H1 (cell line): ENCODE data around the gene PDE3A. TPM values are rescaled to one million over a fixed set of nuclear protein-coding genes. Genes with fewer than 3 reads are reported as not detected.

Source experiments
- CTCF ChIA-PET: fragments of 300-600 bp; sonication (Branson Sonifier 250); formaldehyde crosslinking; loops from one replicate; lab custom pipeline; 2021; ENCODE audit not compliant: partially characterized antibody; lab: Charles Lee
- POLR2A ChIA-PET: fragments of 300-600 bp; sonication (Branson Sonifier 250); formaldehyde crosslinking; loops from one replicate; lab custom pipeline; 2021; ENCODE audit warnings: inconsistent platforms; ENCODE audit not compliant: partially characterized antibody; lab: Charles Lee
- DNase-seq, 2 experiments: peaks; one replicate each; pipeline versions ENCODE4 v3.0.0 to v3.0.0-alpha.2; 2010 to 2022; ENCODE audit warnings: low spot score in 2 of 2, low read depth in 1 of 2, mixed read lengths in 1 of 2
- FAIRE-seq: peaks from 2 replicates; lab custom pipeline; 2011; peaks lifted over from hg19 to GRCh38; lab: Jason Lieb, UNC
- H2AFZ ChIP-seq: 2 replicates; pipeline ENCODE4 v1.8.1; 2012; ENCODE audit warnings: low read length, inconsistent platforms
- H2AK5ac ChIP-seq: 2 replicates; pipeline ENCODE4 v1.6.1; 2013; ENCODE audit warnings: low read depth, low read length
- H2BK120ac ChIP-seq: replicated peaks from 2 replicates; pipeline ENCODE3; 2013; ENCODE audit warnings: low read depth, low read length, inconsistent platforms
- H2BK12ac ChIP-seq: 2 replicates; pipeline ENCODE4 v1.6.1; 2013; ENCODE audit warnings: low read depth, low read length
- H2BK15ac ChIP-seq: 2 replicates; pipeline ENCODE4 v1.6.1; 2013; ENCODE audit warnings: low read length
- H2BK20ac ChIP-seq: 2 replicates; pipeline ENCODE4 v1.6.1; 2013; ENCODE audit warnings: low read length
- H2BK5ac ChIP-seq: 2 replicates; pipeline ENCODE4 v1.6.1; 2013; ENCODE audit warnings: low read depth, low read length
- H3K14ac ChIP-seq: 2 replicates; pipeline ENCODE4 v1.6.1; 2013; ENCODE audit warnings: inconsistent platforms; ENCODE audit not compliant: insufficient read length
- H3K18ac ChIP-seq: 2 replicates; pipeline ENCODE4 v1.6.1; 2013; ENCODE audit warnings: low read length; ENCODE audit errors: extremely low read depth
- H3K23ac ChIP-seq: 2 replicates; pipeline ENCODE4 v1.6.1; 2013; ENCODE audit warnings: inconsistent platforms; ENCODE audit not compliant: insufficient read length
- H3K23me2 ChIP-seq: 2 replicates; pipeline ENCODE4 v1.6.1; 2013; ENCODE audit warnings: low read depth, low read length
- H3K27ac ChIP-seq: 2 replicates; pipeline ENCODE4 v1.6.1; 2011; ENCODE audit warnings: low read depth, low read length, inconsistent platforms
- H3K27me3 ChIP-seq, 4 experiments: replicated peaks in 1 of 4; 1 replicate in 1 of 4; 2 replicates in 3 of 4; pipeline versions ENCODE4 v1.6.1 to v1.8.1; 2011 to 2013; ENCODE audit warnings: low read length in 3 of 4, mild to moderate bottlenecking in 3 of 4, inconsistent platforms in 2 of 4, mixed read lengths in 2 of 4, moderate library complexity in 1 of 4; ENCODE audit not compliant: control insufficient read depth in 3 of 4, insufficient read depth in 3 of 4; ENCODE audit errors: extremely low read depth in 1 of 4
- H3K36me3 ChIP-seq, 4 experiments: 2 replicates each; pipeline versions ENCODE4 v1.6.1 to v1.8.1; 2011 to 2013; ENCODE audit warnings: mild to moderate bottlenecking in 4 of 4, low read length in 3 of 4, moderate library complexity in 2 of 4, control low read depth in 1 of 4, inconsistent platforms in 1 of 4; ENCODE audit not compliant: insufficient read depth in 4 of 4, control insufficient read depth in 2 of 4
- H3K4ac ChIP-seq: replicated peaks from 2 replicates; pipeline ENCODE3; 2013; ENCODE audit warnings: low read length, low read depth, mixed read lengths, inconsistent platforms; ENCODE audit not compliant: insufficient read length
- H3K4me1 ChIP-seq, 4 experiments: replicated peaks in 1 of 4; 1 replicate in 1 of 4; 2 replicates in 3 of 4; pipeline versions ENCODE4 v1.6.1 to v1.8.1; 2011 to 2013; ENCODE audit warnings: low read length in 3 of 4, inconsistent platforms in 2 of 4, mixed read lengths in 1 of 4; ENCODE audit not compliant: insufficient read depth in 4 of 4, control insufficient read depth in 3 of 4
- H3K4me2 ChIP-seq, 2 experiments: 2 replicates each; pipeline versions ENCODE4 v1.6.1 to v1.8.1; 2011 to 2013; ENCODE audit warnings: low read depth in 2 of 2, low read length in 2 of 2, control low read depth in 1 of 2, inconsistent platforms in 1 of 2, mild to moderate bottlenecking in 1 of 2; ENCODE audit not compliant: insufficient read depth in 1 of 2
- H3K4me3 ChIP-seq, 4 experiments: fragments of 200-600, 300-600 bp in 1 of 4; sonication (generic), shearing (Covaris generic), sonication (Bioruptor Twin) in 1 of 4; 2 replicates each; pipeline versions ENCODE4 v1.5.1 to v1.8.1; 2011 to 2016; ENCODE audit warnings: low read length in 4 of 4, low read depth in 3 of 4, control low read depth in 2 of 4, inconsistent platforms in 2 of 4, mild to moderate bottlenecking in 2 of 4, mixed read lengths in 1 of 4, moderate library complexity in 1 of 4; ENCODE audit not compliant: insufficient read depth in 2 of 4; ENCODE audit errors: extremely low read depth in 1 of 4
- H3K56ac ChIP-seq: replicated peaks from 2 replicates; pipeline ENCODE3; 2013; ENCODE audit warnings: low read depth, mild to moderate bottlenecking, mixed read lengths, low read length, inconsistent platforms; ENCODE audit not compliant: insufficient read length
- H3K79me1 ChIP-seq: 2 replicates; pipeline ENCODE4 v1.6.1; 2013; ENCODE audit warnings: low read depth, low read length, control low read depth
- H3K79me2 ChIP-seq, 2 experiments: 2 replicates each; pipeline versions ENCODE4 v1.6.1 to v1.8.1; 2012 to 2013; ENCODE audit warnings: low read length in 2 of 2, mild to moderate bottlenecking in 2 of 2, inconsistent platforms in 1 of 2; ENCODE audit not compliant: insufficient read depth in 2 of 2, control insufficient read depth in 1 of 2
- H3K9ac ChIP-seq, 4 experiments: replicated peaks in 1 of 4; 1 replicate in 1 of 4; 2 replicates in 3 of 4; pipeline versions ENCODE4 v1.6.1 to v1.8.1; 2011 to 2013; ENCODE audit warnings: low read depth in 3 of 4, low read length in 3 of 4, control low read depth in 2 of 4, mild to moderate bottlenecking in 2 of 4, moderate library complexity in 2 of 4, inconsistent platforms in 1 of 4; ENCODE audit errors: extremely low read depth in 1 of 4
- H3K9me3 ChIP-seq, 2 experiments: 2 replicates each; pipeline versions ENCODE4 v1.6.1 to v1.8.1; 2012 to 2013; ENCODE audit warnings: mild to moderate bottlenecking in 2 of 2, moderate library complexity in 2 of 2, control low read depth in 1 of 2, inconsistent platforms in 1 of 2, low read depth in 1 of 2, low read length in 1 of 2, mixed read lengths in 1 of 2; ENCODE audit not compliant: insufficient read depth in 2 of 2
- H4K20me1 ChIP-seq, 2 experiments: replicated peaks in 1 of 2; 2 replicates each; pipeline versions ENCODE3 to v1.8.1; 2011 to 2013; ENCODE audit warnings: inconsistent platforms in 2 of 2, low read length in 2 of 2, mild to moderate bottlenecking in 1 of 2; ENCODE audit not compliant: insufficient read depth in 2 of 2, control insufficient read depth in 1 of 2
- H4K5ac ChIP-seq: 2 replicates; pipeline ENCODE4 v1.6.1; 2013; ENCODE audit warnings: low read length, low read depth, mixed read lengths, inconsistent platforms; ENCODE audit not compliant: insufficient read length
- H4K8ac ChIP-seq: 2 replicates; pipeline ENCODE4 v1.8.0; 2013; ENCODE audit warnings: mild to moderate bottlenecking, moderate library complexity, low read length, inconsistent platforms; ENCODE audit not compliant: insufficient read depth; ENCODE audit errors: extremely low read depth
- H4K91ac ChIP-seq: replicated peaks from 2 replicates; pipeline ENCODE3; 2013; ENCODE audit warnings: low read length, mixed read lengths, inconsistent platforms; ENCODE audit not compliant: insufficient read length
- CEBPB ChIP-seq: IDR thresholded peaks from 2 replicates; pipeline ENCODE4 v1.6.1; 2012; ENCODE audit warnings: low read depth, low read length
- KDM4A ChIP-seq: IDR thresholded peaks from one replicate; pipeline ENCODE4 v1.7.1; 2012; ENCODE audit warnings: low read depth, mild to moderate bottlenecking, moderate library complexity, low read length, inconsistent platforms; ENCODE audit not compliant: severe bottlenecking
- WGBS, 2 experiments: shearing (Covaris generic) in 1 of 2; methylation state at CpG; one replicate each; pipeline versions ENCODE4 v1.1.6 to v1.1.7; 2013 to 2015; ENCODE audit warnings: low lambda C conversion rate in 2 of 2, mixed read lengths in 2 of 2, inconsistent platforms in 1 of 2, low coverage in 1 of 2, missing lambda C conversion rate in 1 of 2; ENCODE audit not compliant: insufficient replicate concordance in 2 of 2, insufficient coverage in 1 of 2, insufficient read length in 1 of 2; ENCODE audit errors: extremely low coverage in 1 of 2, missing lambda C conversion rate in 1 of 2; 5-methylcytosine and 5-hydroxymethylcytosine counted together
- polyA plus RNA-seq, 7 experiments: library from polyadenylated mRNA; depleted of rRNA in 3 of 7; stranded (reverse) in 5 of 7; unstranded in 2 of 7; fragments of >200 nt in 5 of 7; fragments of 200-250 nt in 2 of 7; gene quantifications; 1 replicate in 5 of 7; 2 replicates in 1 of 7; 4 replicates in 1 of 7; pipeline versions ENCODE4 v1.2.1 to v1.2.3, GENCODE V29; 2011 to 2013; ENCODE audit warnings: missing spikeins in 2 of 7, mixed read lengths in 2 of 7
- total RNA-seq: library from RNA; stranded (reverse); fragmentation: NEBNext Ultra II Directional; extraction: Animal tissue kit (Norgen Biotek cat#: 25700); gene quantifications from 2 replicates; pipeline ENCODE4 v1.2.1, GENCODE V29; 2021

PDE3A gene
- total and polyA plus RNA-seq, 2 of the 8 experiments (the other 6 are each of a cell fraction or from before 2014, with no cell fraction given), result 1.4 to 3.4 TPM

DNA sequence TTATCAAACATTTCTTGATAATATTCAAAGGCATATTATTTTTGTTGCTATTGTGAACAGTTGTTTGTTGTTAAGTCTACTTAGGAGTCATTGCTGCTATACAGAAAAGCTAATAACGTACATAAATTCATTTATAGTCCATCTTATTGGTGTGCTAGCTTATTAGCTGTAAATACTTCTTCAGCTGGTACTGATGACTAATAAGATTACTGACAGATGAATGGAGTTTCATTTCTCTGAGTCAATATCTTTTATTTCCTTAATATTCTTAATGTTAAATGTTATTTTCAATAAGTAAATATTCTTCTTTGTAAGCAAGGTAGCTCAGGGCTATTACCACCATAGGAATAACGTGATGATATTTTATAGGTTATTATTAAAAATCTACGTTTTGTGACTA lies 187.4 kb downstream of the PDE3A start:
- Histone ChIP-seq H3K23ac (no peak overlapping the region), H3K4me3 (no peak overlapping the region), H2AK5ac (no peak overlapping the region), H3K4me1 (no peaks in the 10 kb centered on the region), H3K4ac (no peak overlapping the region), H2BK20ac (no peak overlapping the region), H3K14ac (no peak overlapping the region), H2BK15ac (no peak overlapping the region), H4K5ac (no peak overlapping the region), H3K79me1 (no peaks in the 10 kb centered on the region), H2BK5ac (no peak overlapping the region), H3K56ac (no peak overlapping the region), H3K27me3 (no peaks in the 10 kb centered on the region), H3K36me3 (no peaks in the 10 kb centered on the region), H4K20me1 (no peaks in the 10 kb centered on the region), H2BK120ac (no peak overlapping the region), H4K91ac (no peak overlapping the region), H3K23me2 (no peaks in the 10 kb centered on the region), H2BK12ac (no peak overlapping the region), H3K79me2 (no peaks in the 10 kb centered on the region), H2AFZ (no peak overlapping the region), H3K4me2 (no peak overlapping the region), H3K18ac (no peak overlapping the region), H3K9me3 (peaks cover 0 to 9% of the 10 kb centered on the region in 2 experiments; a peak in 1 of 4 replicates), H4K8ac (no peak overlapping the region), H3K27ac (no peak overlapping the region), H3K9ac (no peak overlapping the region)
- WGBS, 2 experiments, result 88% methylated on average over 3 of the region's 3 CpGs; no CpG with 5 or more reads in 1 of the 2 experiments
- POLR2A ChIA-PET, result no interaction called here
- FAIRE-seq, result no peak
- CTCF ChIA-PET, result interaction anchor here (0.6 to 1.3 kb wide), 3 partner anchors 69 to 754 kb away, joined by 3 read pairs; no protein-coding TSS in a partner anchor
- no peak for DNase-seq
- TF ChIP-seq KDM4A (no peak), CEBPB (no peak)
